ENCODE results near the gene ZNF30. TPM values are rescaled to one million over a fixed set of nuclear protein-coding genes. Genes with fewer than 3 reads are reported as not detected.

Gene ZNF30
- 2.5 and 2.7 TPM in 2 replicates for total RNA-seq (2014; rRNA removed; shearing (Covaris generic))

GRCh38 chr19:34926685-34927375 is at the start of gene ZNF30:
Gene ZNF30, plus strand, starts transcription at chr19:34926903. Its CDS starts 3,045 bp downstream, at chr19:34929948.

DNA sequence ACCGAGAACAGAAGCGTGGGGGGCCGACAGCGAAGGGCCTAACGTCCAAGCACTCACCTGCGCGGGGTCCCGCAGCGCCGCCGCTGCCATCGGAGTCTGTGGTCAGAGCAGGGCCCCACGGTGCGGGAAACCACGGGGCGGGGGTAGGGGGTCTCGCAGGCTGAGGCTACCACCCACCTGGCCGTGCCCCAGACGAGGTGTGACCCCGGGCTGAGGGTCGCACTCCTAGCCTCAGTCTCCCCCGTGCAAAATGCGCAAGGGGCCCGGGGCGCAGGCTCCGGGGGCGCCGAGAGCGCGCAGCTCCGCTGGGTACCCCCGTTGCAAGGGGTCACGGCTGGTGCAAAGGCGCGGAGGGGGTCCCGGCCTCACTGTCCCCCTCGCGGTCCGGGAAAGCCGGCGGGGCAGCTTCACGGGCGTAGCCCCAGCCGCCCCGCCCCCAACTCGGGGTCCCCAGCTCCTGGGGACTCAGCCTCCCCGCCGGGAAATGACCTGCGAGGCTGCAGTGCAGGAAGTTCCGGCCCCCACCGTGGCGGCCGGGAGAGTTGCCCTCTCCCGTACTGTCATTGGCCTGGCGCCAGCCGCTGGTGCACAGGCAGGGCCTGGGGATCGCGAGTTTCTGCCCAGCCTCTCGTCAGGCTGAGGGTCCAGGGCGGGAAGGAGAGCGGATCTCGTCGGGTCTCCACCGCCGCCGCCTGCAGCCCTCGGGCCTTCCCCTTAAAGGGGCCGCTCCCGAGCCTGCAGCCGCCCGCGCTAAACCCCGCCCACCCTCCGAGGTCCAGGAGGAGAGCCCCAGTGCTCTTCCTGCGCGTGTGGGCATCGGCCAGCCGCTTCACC is 37.1 kb downstream of the ZNF30 start, which contains the start of gene ZNF792:
Gene ZNF792 (minus strand): TSS at position 657 of the 834 bp plus-strand sequence. CDS start 567 bp downstream, at position 90.

Other genes with a start within 250 kb of the ZNF30 start
- gene SCGB2B2, start 249.7 kb upstream of the ZNF30 start, total RNA-seq (2014; rRNA removed; shearing (Covaris generic)), result 0.05 TPM in 1 of 2 replicates, not detected in the other
- 14.1 and 14.7 TPM in 2 replicates for gene ZNF302, start 249.2 kb upstream of the ZNF30 start, total RNA-seq (2014; rRNA removed; shearing (Covaris generic))
- gene ZNF181, start 192.7 kb upstream of the ZNF30 start, total RNA-seq (2014; rRNA removed; shearing (Covaris generic)), result 11.8 and 16.1 TPM in 2 replicates
- 6.7 and 7.5 TPM in 2 replicates for gene ZNF599, start 153.7 kb upstream of the ZNF30 start, total RNA-seq (2014; rRNA removed; shearing (Covaris generic))
- gene ZNF792, start 37.3 kb downstream of the ZNF30 start, total RNA-seq (2014; rRNA removed; shearing (Covaris generic)), result 1.6 and 1.9 TPM in 2 replicates
- 39.6 and 45.2 TPM in 2 replicates for gene GRAMD1A, start 73.4 kb downstream of the ZNF30 start, total RNA-seq (2014; rRNA removed; shearing (Covaris generic))
- gene SCN1B, start 103.6 kb downstream of the ZNF30 start, total RNA-seq (2014; rRNA removed; shearing (Covaris generic)), result 5.4 and 5.7 TPM in 2 replicates
- not detected in 2 replicates for gene HPN, start 114.8 kb downstream of the ZNF30 start, total RNA-seq (2014; rRNA removed; shearing (Covaris generic))
- 49.6 and 65.0 TPM in 2 replicates for gene FXYD3, start 188.9 kb downstream of the ZNF30 start, total RNA-seq (2014; rRNA removed; shearing (Covaris generic))
- 0.64 and 3.0 TPM in 2 replicates for gene LGI4, start 208.2 kb downstream of the ZNF30 start, total RNA-seq (2014; rRNA removed; shearing (Covaris generic))
- gene FXYD1, start 211.9 kb downstream of the ZNF30 start, total RNA-seq (2014; rRNA removed; shearing (Covaris generic)), result 0.56 TPM in 1 of 2 replicates, not detected in the other
- gene FXYD7, start 216.4 kb downstream of the ZNF30 start, total RNA-seq (2014; rRNA removed; shearing (Covaris generic)), result 0.26 and 2.1 TPM in 2 replicates
- 143 and 156 TPM in 2 replicates for gene FXYD5, start 227.8 kb downstream of the ZNF30 start, total RNA-seq (2014; rRNA removed; shearing (Covaris generic))